SK-N-SH (cell line): Measurements from ENCODE around the gene NF2. TPM values are rescaled to one million over a fixed set of nuclear protein-coding genes. Genes with fewer than 3 reads are reported as not detected.

Source experiments
- CTCF ChIA-PET: fragments of 300-600, 350-600 bp; formaldehyde crosslinking; extraction: SDS; loops from one replicate; lab custom pipeline; 2021; lab: Yijun Ruan, JAX
- POLR2A ChIA-PET: fragments of 350-600 bp; sonication (Branson Sonifier 250); formaldehyde crosslinking; extraction: SDS; loops from one replicate; lab custom pipeline; 2020; ENCODE audit warnings: antibody characterized with exemption, inconsistent platforms; lab: Yijun Ruan, JAX
- DNase-seq: peaks from one replicate; pipeline ENCODE4 v3.0.0; 2012
- H2AFZ ChIP-seq: fragments of 200-600 bp; sonication (generic); 2 replicates; pipeline ENCODE4 v1.8.1; 2016; ENCODE audit warnings: antibody characterized with exemption, mild to moderate bottlenecking, low read depth
- H3F3A ChIP-seq: fragments of 200-600 bp; sonication (generic); replicated peaks from 2 replicates; pipeline ENCODE3; 2016; ENCODE audit warnings: antibody characterized with exemption, mild to moderate bottlenecking; ENCODE audit not compliant: insufficient read depth
- H3K27ac ChIP-seq, 2 experiments: fragments of 200-500 bp in 1 of 2; fragments of 200-600 bp in 1 of 2; sonication (Bioruptor generic) in 1 of 2; sonication (generic), shearing (Covaris generic) in 1 of 2; 2 replicates each; pipeline versions ENCODE4 v1.5.1 to v1.6.1; 2014 to 2016; ENCODE audit warnings: low read depth in 2 of 2, inconsistent platforms in 1 of 2, low read length in 1 of 2, mild to moderate bottlenecking in 1 of 2, mixed read lengths in 1 of 2
- H3K27me3 ChIP-seq: fragments of 200-600 bp; sonication (generic), shearing (Covaris generic); 2 replicates; pipeline ENCODE4 v1.6.1; 2016; ENCODE audit warnings: mixed run types; ENCODE audit not compliant: insufficient read depth
- H3K36me3 ChIP-seq, 2 experiments: fragments of 200-500 bp in 1 of 2; fragments of 200-600 bp in 1 of 2; sonication (Bioruptor generic) in 1 of 2; sonication (generic) in 1 of 2; replicated peaks in 1 of 2; 2 replicates each; pipeline versions ENCODE3 to v1.5.1; 2014 to 2016; ENCODE audit warnings: low read length in 1 of 2, mild to moderate bottlenecking in 1 of 2; ENCODE audit not compliant: insufficient read depth in 2 of 2, control insufficient read depth in 1 of 2
- H3K4me1 ChIP-seq, 2 experiments: fragments of 200-500 bp in 1 of 2; fragments of 200-600 bp in 1 of 2; sonication (Bioruptor generic) in 1 of 2; sonication (generic), shearing (Covaris generic) in 1 of 2; 2 replicates each; pipeline versions ENCODE4 v1.5.1 to v1.6.1; 2014 to 2016; ENCODE audit warnings: low read depth in 1 of 2, low read length in 1 of 2, mixed run types in 1 of 2; ENCODE audit not compliant: insufficient read depth in 2 of 2, control insufficient read depth in 1 of 2
- H3K4me2 ChIP-seq: fragments of 200-600 bp; sonication (generic), shearing (Covaris generic); 2 replicates; pipeline ENCODE4 v1.6.1; 2017; ENCODE audit warnings: mixed run types
- H3K4me3 ChIP-seq, 2 experiments: fragments of 200-500 bp in 1 of 2; fragments of 200-600 bp in 1 of 2; sonication (Bioruptor generic) in 1 of 2; sonication (generic), shearing (Covaris generic) in 1 of 2; 2 replicates each; pipeline versions ENCODE4 v1.5.1 to v1.8.1; 2014 to 2016; ENCODE audit warnings: low read depth in 2 of 2, inconsistent platforms in 1 of 2, low read length in 1 of 2, mild to moderate bottlenecking in 1 of 2, mixed read lengths in 1 of 2, moderate library complexity in 1 of 2
- H3K79me2 ChIP-seq: fragments of 200-600 bp; sonication (generic); 2 replicates; pipeline ENCODE4 v1.8.1; 2017; ENCODE audit warnings: mild to moderate bottlenecking; ENCODE audit not compliant: insufficient read depth
- H3K9ac ChIP-seq: fragments of 200-600 bp; sonication (generic); 2 replicates; pipeline ENCODE4 v1.6.1; 2017; ENCODE audit warnings: mixed run types
- H3K9me2 ChIP-seq: fragments of 200-600 bp; sonication (generic); 2 replicates; pipeline ENCODE4 v1.6.1; 2017; ENCODE audit warnings: mixed run types
- H3K9me3 ChIP-seq: fragments of 200-600 bp; sonication (generic); 2 replicates; pipeline ENCODE4 v1.6.1; 2017; ENCODE audit warnings: mixed run types, mild to moderate bottlenecking, moderate library complexity
- H4K20me1 ChIP-seq: fragments of 200-600 bp; sonication (generic); 2 replicates; pipeline ENCODE4 v1.6.1; 2017; ENCODE audit warnings: mild to moderate bottlenecking, mixed run types; ENCODE audit not compliant: insufficient read depth
- CTCF ChIP-seq: fragments of 200-600 bp; sonication (generic); IDR thresholded peaks from 2 replicates; pipeline ENCODE4 v1.6.1; 2017; ENCODE audit warnings: antibody characterized with exemption, mild to moderate bottlenecking, moderate library complexity
- EP300 ChIP-seq, 2 experiments: IDR thresholded peaks; 2 replicates each; pipeline versions ENCODE4 v1.4.0 to v1.6.1; 2012; ENCODE audit warnings: borderline replicate concordance in 1 of 2, low read depth in 1 of 2, low read length in 1 of 2
- FOSL2 ChIP-seq: IDR thresholded peaks from 2 replicates; pipeline ENCODE4 v1.4.0; 2012; ENCODE audit warnings: low read depth, mild to moderate bottlenecking, moderate library complexity, borderline replicate concordance
- GABPA ChIP-seq: IDR thresholded peaks from 2 replicates; pipeline ENCODE4 v1.4.0; 2012; ENCODE audit warnings: low read depth, mild to moderate bottlenecking
- GATA2 ChIP-seq: sonication (generic); formaldehyde crosslinking; IDR thresholded peaks from 2 replicates; pipeline ENCODE4 v1.5.0; 2020; ENCODE audit warnings: mild to moderate bottlenecking, missing genetic modification reagents
- JUND ChIP-seq: IDR thresholded peaks from 2 replicates; pipeline ENCODE4 v1.4.0; 2012
- MAX ChIP-seq: IDR thresholded peaks from 2 replicates; pipeline ENCODE4 v1.4.0; 2012; ENCODE audit warnings: low read depth
- MXI1 ChIP-seq: IDR thresholded peaks from 2 replicates; pipeline ENCODE4 v1.6.1; 2012; ENCODE audit warnings: mild to moderate bottlenecking, low read depth, low read length, improper control_type of control experiment
- PBX3 ChIP-seq: IDR thresholded peaks from 2 replicates; pipeline ENCODE4; 2012
- POLR2AphosphoS5 ChIP-seq: IDR thresholded peaks from 2 replicates; pipeline ENCODE4 v1.6.1; 2012; ENCODE audit warnings: low read depth, low read length
- RAD21 ChIP-seq: IDR thresholded peaks from 2 replicates; pipeline ENCODE4 v1.6.1; 2012; ENCODE audit warnings: mild to moderate bottlenecking, low read length
- RXRA ChIP-seq: IDR thresholded peaks from 2 replicates; pipeline ENCODE4 v1.4.0; 2012; ENCODE audit warnings: low read depth, mild to moderate bottlenecking, borderline replicate concordance
- SMC3 ChIP-seq: IDR thresholded peaks from 2 replicates; pipeline ENCODE4 v1.6.1; 2012; ENCODE audit warnings: low read depth, low read length, improper control_type of control experiment
- TCF12 ChIP-seq: IDR thresholded peaks from 2 replicates; pipeline ENCODE4 v1.4.0; 2012
- USF1 ChIP-seq: IDR thresholded peaks from 2 replicates; pipeline ENCODE4 v1.4.0; 2012; ENCODE audit warnings: low read depth, borderline replicate concordance
- ZBTB33 ChIP-seq: IDR thresholded peaks from 2 replicates; pipeline ENCODE4 v1.4.0; 2012; ENCODE audit warnings: low read depth, borderline replicate concordance
- WGBS: methylation state at CpG from one replicate; pipeline ENCODE4 v1.1.6; 2017; ENCODE audit warnings: low lambda C conversion rate; 5-methylcytosine and 5-hydroxymethylcytosine counted together
- polyA plus RNA-seq, 3 experiments: library from polyadenylated mRNA; depleted of rRNA; stranded (reverse); fragments of >200 nt; gene quantifications; 2 replicates each; pipeline ENCODE4 v1.2.3, GENCODE V29; 2012

The NF2 gene
- polyA plus RNA-seq, 1 of the 3 experiments (the other 2 are of a cell fraction), result 44.1 TPM

GRCh38 chr22:29726512-29727130, 123.2 kb downstream of the NF2 start:
- peaks cover 0 to 2% of the 10 kb centered on the region in 2 experiments for H3K36me3 ChIP-seq
- DNase-seq, result no peak
- H3K4me3 ChIP-seq, result no peak overlapping the region
- POLR2A ChIA-PET, result no interaction called here
- H3K79me2 ChIP-seq, result no peaks in the 10 kb centered on the region
- H3K9me3 ChIP-seq, result no peaks in the 10 kb centered on the region
- H2AFZ ChIP-seq, result no peak overlapping the region
- H3K27ac ChIP-seq, result no peak overlapping the region; a peak in 1 of 4 replicates
- CTCF ChIA-PET, result interaction anchor here (0.7 to 3.2 kb wide), 11 partner anchors 8 to 362 kb away, joined by 4 to 17 read pairs (median 9); no protein-coding TSS in a partner anchor
- WGBS, result 76% methylated on average over 11 of the region's 15 CpGs
- H3K4me2 ChIP-seq, result no peak overlapping the region
- no peaks in the 10 kb centered on the region for H3K9me2 ChIP-seq
- peaks cover 0 to 32% of the 10 kb centered on the region in 2 experiments; a peak in 1 of 4 replicates for H3K4me1 ChIP-seq
- no peaks in the 10 kb centered on the region for H3F3A ChIP-seq
- H4K20me1 ChIP-seq, result no peaks in the 10 kb centered on the region
- no peak overlapping the region for H3K9ac ChIP-seq
- no peak for TF ChIP-seq GATA2 (CRISPR knock-in tag)
- TF ChIP-seq CTCF, result no peak
- TF ChIP-seq GABPA, result no peak
- TF ChIP-seq SMC3, result no peak
- no peak for TF ChIP-seq PBX3
- no peak for TF ChIP-seq ZBTB33
- TF ChIP-seq FOSL2, result no peak
- no peak for TF ChIP-seq POLR2AphosphoS5
- TF ChIP-seq TCF12, result no peak
- no peak for TF ChIP-seq JUND
- TF ChIP-seq RXRA, result no peak
- H3K27me3 ChIP-seq, result no peaks in the 10 kb centered on the region

GRCh38 chr22:29727131-29727523, 123.7 kb downstream of the NF2 start:
- POLR2A ChIA-PET, result no interaction called here
- H3K4me3 ChIP-seq, result no peak overlapping the region
- H3K79me2 ChIP-seq, result no peaks in the 10 kb centered on the region
- H3K9ac ChIP-seq, result no peak overlapping the region
- H3F3A ChIP-seq, result no peaks in the 10 kb centered on the region
- H3K36me3 ChIP-seq, result peaks cover 0 to 2% of the 10 kb centered on the region in 2 experiments
- H4K20me1 ChIP-seq, result no peaks in the 10 kb centered on the region
- peak; percentile 91 for DNase-seq
- TF ChIP-seq SMC3 (peak; percentile 43), EP300 (IDR thresholded peaks at IDR 0.05; ENCODE audit: borderline replicate concordance in 1 of 2, low read depth in 1 of 2, low read length in 1 of 2) (no peak), CTCF (peak; percentile 32), MAX (peak; percentile 43; the same call in 1 of the 2 replicates), RAD21 (peak; percentile 60), MXI1 (0 out of 2 replicates have a peak, but pooled peaks have one; percentile 39), ZBTB33 (no peak), USF1 (no peak)
- WGBS, result 19% methylated on average over 5 of the region's 17 CpGs
- no peaks in the 10 kb centered on the region for H3K9me2 ChIP-seq
- no peaks in the 10 kb centered on the region for H3K27me3 ChIP-seq
- peaks cover 0 to 27% of the 10 kb centered on the region in 2 experiments; a peak in 1 of 4 replicates for H3K4me1 ChIP-seq
- H3K9me3 ChIP-seq, result no peaks in the 10 kb centered on the region
- no peak overlapping the region; a peak in 1 of 4 replicates for H3K27ac ChIP-seq
- H3K4me2 ChIP-seq, result no peak overlapping the region
- no peak overlapping the region for H2AFZ ChIP-seq
- CTCF ChIA-PET, result interaction anchor here (0.7 to 3.2 kb wide), 13 partner anchors 8 to 362 kb away, joined by 3 to 17 read pairs (median 6); no protein-coding TSS in a partner anchor
